RWPE1 (cell line): Measurements from ENCODE around the gene MRM1.
A peak's percentile ranks its signal among the peaks of the same experiment; 100 is the strongest.

Source experiments
- CTCF ChIA-PET: fragments of 350-600 bp; sonication (Branson Sonifier 250); formaldehyde crosslinking; extraction: SDS; loops from one replicate; lab custom pipeline; 2021; lab: Yijun Ruan, JAX
- POLR2A ChIA-PET: fragments of 400-600 bp; formaldehyde crosslinking; extraction: SDS; loops from one replicate; lab custom pipeline; 2020; ENCODE audit warnings: antibody characterized with exemption; ENCODE audit not compliant: low non-redundant PET; lab: Yijun Ruan, JAX
- DNase-seq: peaks from one replicate; pipeline ENCODE4 v3.0.0; 2012; ENCODE audit warnings: low spot score
- H3K27ac ChIP-seq: fragments of 450-650 bp; 2 replicates; pipeline ENCODE4 v1.5.1; 2017
- TF ChIP-seq, protein P1 (sequence below): fragments of 450-650 bp; conservative IDR thresholded peaks from 2 replicates; pipeline ENCODE4 v1.5.1; 2017; ENCODE audit warnings: low read depth, mild to moderate bottlenecking

The MRM1 gene

DNA sequence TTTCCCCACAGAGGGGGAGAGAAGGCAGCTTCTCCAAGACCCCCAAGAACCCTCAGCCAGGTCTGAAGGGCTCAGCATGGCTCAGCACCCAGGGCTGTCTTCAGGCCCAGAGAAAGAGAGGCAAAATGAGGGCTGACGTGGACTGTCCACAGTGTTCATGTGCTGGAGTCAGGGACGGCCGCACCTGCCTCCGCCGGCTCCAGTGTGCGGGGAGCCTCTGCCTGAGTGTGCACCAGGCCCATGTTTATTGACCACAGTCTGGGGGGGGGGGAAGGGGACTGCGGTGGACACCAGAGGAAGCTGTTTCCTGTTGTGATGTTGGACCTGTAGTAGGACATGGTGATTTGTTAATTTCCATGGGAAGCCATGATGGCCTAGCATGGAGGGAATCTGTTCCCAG is 6.9 kb downstream of the MRM1 start:
- POLR2A ChIA-PET = interaction anchor here (0.7 kb wide), 1 partner anchor 614 kb away, joined by 5 read pairs; no protein-coding TSS in a partner anchor
- peak overlapping the region; percentile 82 for H3K27ac ChIP-seq
- TF ChIP-seq, protein P1, sequence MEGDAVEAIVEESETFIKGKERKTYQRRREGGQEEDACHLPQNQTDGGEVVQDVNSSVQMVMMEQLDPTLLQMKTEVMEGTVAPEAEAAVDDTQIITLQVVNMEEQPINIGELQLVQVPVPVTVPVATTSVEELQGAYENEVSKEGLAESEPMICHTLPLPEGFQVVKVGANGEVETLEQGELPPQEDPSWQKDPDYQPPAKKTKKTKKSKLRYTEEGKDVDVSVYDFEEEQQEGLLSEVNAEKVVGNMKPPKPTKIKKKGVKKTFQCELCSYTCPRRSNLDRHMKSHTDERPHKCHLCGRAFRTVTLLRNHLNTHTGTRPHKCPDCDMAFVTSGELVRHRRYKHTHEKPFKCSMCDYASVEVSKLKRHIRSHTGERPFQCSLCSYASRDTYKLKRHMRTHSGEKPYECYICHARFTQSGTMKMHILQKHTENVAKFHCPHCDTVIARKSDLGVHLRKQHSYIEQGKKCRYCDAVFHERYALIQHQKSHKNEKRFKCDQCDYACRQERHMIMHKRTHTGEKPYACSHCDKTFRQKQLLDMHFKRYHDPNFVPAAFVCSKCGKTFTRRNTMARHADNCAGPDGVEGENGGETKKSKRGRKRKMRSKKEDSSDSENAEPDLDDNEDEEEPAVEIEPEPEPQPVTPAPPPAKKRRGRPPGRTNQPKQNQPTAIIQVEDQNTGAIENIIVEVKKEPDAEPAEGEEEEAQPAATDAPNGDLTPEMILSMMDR = no peak
- no peak for DNase-seq
- CTCF ChIA-PET = interaction anchor here (0.6 kb wide), 1 partner anchor 959 kb away, joined by 3 read pairs; no protein-coding TSS in a partner anchor

DNA sequence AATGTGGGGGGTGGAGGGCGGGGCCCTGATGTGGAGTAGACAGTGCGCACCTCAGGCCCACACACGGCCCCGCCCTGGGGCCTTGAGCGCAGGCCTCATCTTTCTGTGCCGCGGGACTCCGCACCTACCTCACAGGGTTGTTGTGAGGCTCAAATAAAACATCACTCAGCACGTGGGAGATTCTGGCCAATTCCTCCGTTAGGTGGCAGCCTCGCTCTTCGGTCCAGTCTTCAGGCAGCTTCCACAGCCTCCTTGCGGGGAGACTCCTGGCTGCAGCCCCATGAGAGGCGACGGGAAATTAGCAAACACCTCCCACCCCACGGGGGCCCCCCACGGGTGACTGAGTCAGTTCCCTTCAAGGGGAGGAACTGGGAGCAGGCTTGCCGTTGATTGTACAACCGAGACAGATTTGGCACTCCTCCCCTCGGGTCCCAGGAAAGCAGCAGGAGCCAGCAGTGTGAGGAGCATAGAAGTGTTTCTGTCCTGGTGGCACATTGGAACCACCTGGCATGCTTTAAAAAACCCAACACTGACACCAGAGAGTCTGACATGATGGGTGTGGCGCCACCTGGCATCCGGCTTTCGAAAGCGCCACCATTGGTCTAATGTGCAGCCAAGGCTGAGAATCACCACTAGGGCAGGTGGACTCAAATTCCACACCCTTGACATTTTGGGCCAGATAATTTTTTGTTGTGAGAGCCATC is 7.6 kb downstream of the MRM1 start:
- H3K27ac ChIP-seq = peak overlapping the region; percentile 82
- CTCF ChIA-PET = interaction anchor here (0.6 kb wide), 2 partner anchors 13 to 17 kb away, joined by 3 to 4 read pairs; no protein-coding TSS in a partner anchor
- POLR2A ChIA-PET = interaction anchor here (0.7 kb wide), 1 partner anchor 614 kb away, joined by 5 read pairs; no protein-coding TSS in a partner anchor
- peak; percentile 54 for DNase-seq
- TF ChIP-seq, protein P1 = peak; percentile 52

DNA sequence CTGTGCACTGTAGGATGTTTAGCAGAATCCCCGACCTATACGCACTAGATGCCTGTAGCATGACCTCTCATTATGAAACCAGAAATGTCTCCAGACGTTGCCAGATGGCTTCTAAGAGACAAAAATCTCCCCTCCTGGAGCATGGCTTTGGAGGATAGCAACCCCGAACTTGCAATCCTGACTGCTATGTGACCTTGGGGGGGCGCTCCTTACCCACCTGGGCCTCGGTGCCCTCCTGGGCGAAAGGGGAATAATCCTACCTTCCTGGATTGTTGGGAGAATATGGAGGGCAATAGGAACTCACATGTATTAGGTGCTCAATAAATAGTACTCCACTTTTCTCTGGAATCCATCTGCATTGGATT is 8.1 kb downstream of the MRM1 start:
- ChIA-PET CTCF (interaction anchor here (0.6 kb wide), 3 partner anchors 13 to 75 kb away, joined by 3 to 4 read pairs (median 3); partner anchors contain the start of genes MYO19 and PIGW), POLR2A (no interaction called here)
- no peak for DNase-seq
- peak overlapping the region; percentile 82 for H3K27ac ChIP-seq
- TF ChIP-seq, protein P1 = no peak

DNA sequence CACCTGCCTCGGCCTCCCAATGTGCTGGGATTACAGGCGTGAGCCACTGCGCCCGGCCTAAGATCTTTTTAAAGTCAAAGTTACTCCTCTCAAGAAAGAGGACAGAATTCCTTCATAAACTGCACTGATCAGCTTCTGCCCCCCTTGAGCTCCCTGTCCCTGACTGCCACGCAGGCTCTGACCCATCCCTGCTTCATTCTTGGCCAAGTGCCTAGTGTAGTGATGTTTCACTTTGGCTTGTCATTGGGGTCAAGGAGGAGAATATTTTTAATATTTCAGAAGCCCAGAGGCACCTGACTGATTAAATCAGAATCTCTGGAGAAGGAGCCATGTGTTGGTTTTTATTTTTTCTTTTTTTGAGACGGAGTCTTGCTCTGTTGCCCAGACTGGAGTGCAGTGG is 9.1 kb downstream of the MRM1 start:
- H3K27ac ChIP-seq = peak overlapping the region; percentile 82
- TF ChIP-seq, protein P1 = no peak
- CTCF ChIA-PET = interaction anchor here (0.7 to 1.8 kb wide), 3 partner anchors 15 to 437 kb away, joined by 3 to 5 read pairs (median 5); no protein-coding TSS in a partner anchor
- POLR2A ChIA-PET = no interaction called here
- no peak for DNase-seq

DNA sequence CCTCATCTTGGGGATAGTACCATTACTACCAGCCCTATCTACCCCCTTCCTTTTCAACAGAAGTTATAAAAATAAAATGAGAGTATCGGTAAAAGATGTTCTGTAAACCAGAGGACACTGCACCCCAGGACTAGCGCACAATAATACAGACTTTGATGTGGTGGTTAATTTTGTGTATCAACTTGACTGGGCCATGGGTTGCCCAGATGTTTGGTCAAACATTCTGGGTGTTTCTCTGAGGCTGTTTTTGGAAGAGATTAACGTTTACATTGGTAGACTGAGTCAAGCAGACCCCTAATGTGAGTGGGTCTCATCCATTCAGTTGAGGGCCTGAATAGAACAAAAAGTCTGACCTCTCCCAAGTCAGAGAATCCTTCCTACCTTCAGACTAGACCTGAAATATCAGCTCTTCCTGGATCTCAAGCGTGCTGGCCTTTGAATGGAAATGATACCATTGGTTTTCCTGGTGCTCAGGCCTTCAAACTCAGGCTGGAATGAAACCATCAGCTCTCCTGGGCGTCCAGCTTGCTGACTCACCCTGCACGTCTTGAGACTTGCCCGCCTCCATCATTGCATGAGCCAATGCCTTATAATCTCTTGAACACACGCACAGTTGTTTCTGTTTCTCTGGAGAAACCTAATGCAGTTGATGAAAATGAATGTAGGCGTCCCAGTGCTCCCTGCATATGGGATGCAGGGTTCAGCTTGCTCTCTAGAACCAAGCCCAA is 10.1 kb downstream of the MRM1 start:
- TF ChIP-seq, protein P1 = no peak
- H3K27ac ChIP-seq = peak overlapping the region; percentile 82
- peak; percentile 70 for DNase-seq
- ChIA-PET POLR2A (no interaction called here), CTCF (interaction anchor here (0.6 to 1.8 kb wide), 3 partner anchors 14 to 763 kb away, joined by 4 to 5 read pairs (median 5); no protein-coding TSS in a partner anchor)

DNA sequence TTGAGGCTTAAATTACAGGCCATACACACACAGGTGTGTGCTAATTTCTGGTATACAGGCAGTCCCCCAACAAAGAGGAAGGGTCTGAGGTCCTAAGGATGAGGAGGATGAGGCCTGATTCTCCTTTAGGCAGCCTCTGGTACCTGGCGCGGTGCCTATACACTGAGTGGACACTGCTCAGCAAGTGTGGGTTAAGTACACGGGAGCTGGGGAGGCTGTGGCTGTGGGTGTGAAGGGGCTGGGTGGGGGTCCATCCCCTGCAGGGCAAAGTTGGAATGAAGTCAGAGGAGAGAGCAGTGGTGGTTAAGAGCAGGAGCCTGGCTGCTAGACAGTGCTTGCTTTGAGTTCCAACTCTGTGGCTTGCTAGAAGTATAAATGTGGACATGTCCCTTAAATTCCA is 10.9 kb downstream of the MRM1 start:
- POLR2A ChIA-PET = no interaction called here
- CTCF ChIA-PET = interaction anchor here (1.8 kb wide), 1 partner anchor 436 kb away, joined by 5 read pairs; no protein-coding TSS in a partner anchor
- peak overlapping the region; percentile 82 for H3K27ac ChIP-seq
- TF ChIP-seq, protein P1 = no peak
- DNase-seq = no peak
